ENCODE measurements around the gene OSBPL5. TPM values are rescaled to one million over a fixed set of nuclear protein-coding genes. Genes with fewer than 3 reads are reported as not detected.

OSBPL5 gene
- total RNA-seq, 1 experiment from 2014 or later: 28.4 TPM

GRCh38 chr11:3134218-3134621 lies 30.9 kb downstream of the OSBPL5 start:
- intact Hi-C loops (cut with micrococcal nuclease; ENCODE audit: unreplicated experiment): no loop called here
- Histone ChIP-seq H3K4me1 (ENCODE audit: insufficient read depth, low read length, poor library complexity, severe bottlenecking) (no peaks in the 10 kb centered on the region), H3K27me3 (replicated peaks; ENCODE audit: insufficient read depth, low read depth, low read length, poor library complexity) (no peaks in the 10 kb centered on the region), H3K9me3 (ENCODE audit: low read depth, low read length, poor library complexity, severe bottlenecking) (no peaks in the 10 kb centered on the region), H3K4me3 (ENCODE audit: low read depth, low read length, poor library complexity, severe bottlenecking) (no peak overlapping the region), H3K27ac (ENCODE audit: low read depth, low read length, poor library complexity, severe bottlenecking) (no peak overlapping the region), H3K36me3 (ENCODE audit: insufficient read depth, low read length, poor library complexity, severe bottlenecking) (no peaks in the 10 kb centered on the region)
- CTCF ChIA-PET: no interaction called here
- DNase-seq (ENCODE audit: low spot score): no peak
- BruUV-seq (replicated peaks): no TSS peak
- TF ChIP-seq CTCF (conservative IDR thresholded peaks at IDR 0.05; ENCODE audit: low read depth, low read length): no peak
- TF ChIP-seq EZH2 (IDR thresholded peaks at IDR 0.05; ENCODE audit: borderline replicate concordance, low read depth, low read length, poor library complexity, severe bottlenecking): no peak
- POLR2A ChIA-PET (ENCODE audit: low non-redundant PET): no interaction called here

GRCh38 chr11:3133261-3134217 lies 31.6 kb downstream of the OSBPL5 start:
- intact Hi-C loops (cut with micrococcal nuclease; ENCODE audit: unreplicated experiment): no loop called here
- H3K27ac ChIP-seq (ENCODE audit: low read depth, low read length, poor library complexity, severe bottlenecking): no peak overlapping the region
- H3K36me3 ChIP-seq (ENCODE audit: insufficient read depth, low read length, poor library complexity, severe bottlenecking): no peaks in the 10 kb centered on the region
- POLR2A ChIA-PET (ENCODE audit: low non-redundant PET): no interaction called here
- CTCF ChIA-PET: no interaction called here
- TF ChIP-seq EZH2 (IDR thresholded peaks at IDR 0.05; ENCODE audit: borderline replicate concordance, low read depth, low read length, poor library complexity, severe bottlenecking) (no peak), CTCF (conservative IDR thresholded peaks at IDR 0.05; ENCODE audit: low read depth, low read length) (no peak)
- no peak overlapping the region for H3K4me3 ChIP-seq (ENCODE audit: low read depth, low read length, poor library complexity, severe bottlenecking)
- H3K9me3 ChIP-seq (ENCODE audit: low read depth, low read length, poor library complexity, severe bottlenecking): no peaks in the 10 kb centered on the region
- no peaks in the 10 kb centered on the region for H3K4me1 ChIP-seq (ENCODE audit: insufficient read depth, low read length, poor library complexity, severe bottlenecking)
- DNase-seq (ENCODE audit: low spot score): no peak
- no TSS peak for BruUV-seq (replicated peaks)
- no peaks in the 10 kb centered on the region for H3K27me3 ChIP-seq (replicated peaks; ENCODE audit: insufficient read depth, low read depth, low read length, poor library complexity)

- BruUV-seq (replicated peaks): no TSS peak
- POLR2A ChIA-PET (ENCODE audit: low non-redundant PET): no interaction called here
- Histone ChIP-seq H3K27ac (ENCODE audit: low read depth, low read length, poor library complexity, severe bottlenecking) (no peak overlapping the region), H3K27me3 (replicated peaks; ENCODE audit: insufficient read depth, low read depth, low read length, poor library complexity) (no peaks in the 10 kb centered on the region), H3K9me3 (ENCODE audit: low read depth, low read length, poor library complexity, severe bottlenecking) (no peaks in the 10 kb centered on the region), H3K36me3 (ENCODE audit: insufficient read depth, low read length, poor library complexity, severe bottlenecking) (no peaks in the 10 kb centered on the region), H3K4me1 (ENCODE audit: insufficient read depth, low read length, poor library complexity, severe bottlenecking) (no peaks in the 10 kb centered on the region), H3K4me3 (ENCODE audit: low read depth, low read length, poor library complexity, severe bottlenecking) (no peak overlapping the region)
- TF ChIP-seq CTCF (conservative IDR thresholded peaks at IDR 0.05; ENCODE audit: low read depth, low read length): no peak
- no peak for TF ChIP-seq EZH2 (IDR thresholded peaks at IDR 0.05; ENCODE audit: borderline replicate concordance, low read depth, low read length, poor library complexity, severe bottlenecking)
- intact Hi-C loops (cut with micrococcal nuclease; ENCODE audit: unreplicated experiment): no loop called here
- CTCF ChIA-PET: no interaction called here
- no peak for DNase-seq (ENCODE audit: low spot score)
These were observed 32.3 kb downstream of the OSBPL5 start for GRCh38 chr11:3132831-3133260.
